IPS-20b (cell line): Measurements from ENCODE around the gene EIF2AK3.
"Not testable (repeated sequence)": the region's sequence is repeated elsewhere in the genome, so short reads cannot be mapped to it uniquely, and the experiment has no call there.

ENCODE experiments used
- H3K27ac ChIP-seq: one replicate; pipeline ENCODE4 v1.5.1; 2013; ENCODE audit warnings: low read length
- H3K27me3 ChIP-seq: 2 replicates; pipeline ENCODE4 v1.6.1; 2013; ENCODE audit warnings: mild to moderate bottlenecking, low read length, inconsistent platforms; ENCODE audit not compliant: insufficient read depth
- H3K36me3 ChIP-seq: 2 replicates; pipeline ENCODE4 v1.6.1; 2013; ENCODE audit warnings: low read depth, mild to moderate bottlenecking, inconsistent platforms, low read length, moderate library complexity; ENCODE audit not compliant: insufficient read depth
- H3K4me1 ChIP-seq: 2 replicates; pipeline ENCODE4 v1.6.1; 2013; ENCODE audit warnings: mild to moderate bottlenecking, control low read depth, inconsistent platforms, low read length, moderate library complexity; ENCODE audit not compliant: insufficient read depth
- H3K4me3 ChIP-seq: 2 replicates; pipeline ENCODE4 v1.5.1; 2013; ENCODE audit warnings: mild to moderate bottlenecking, low read length, inconsistent platforms
- H3K9ac ChIP-seq: 2 replicates; pipeline ENCODE4 v1.6.1; 2013; ENCODE audit warnings: low read depth, mild to moderate bottlenecking, inconsistent platforms, low read length, moderate library complexity
- H3K9me3 ChIP-seq: 2 replicates; pipeline ENCODE4 v1.6.1; 2013; ENCODE audit warnings: mild to moderate bottlenecking, low read depth, low read length, inconsistent platforms; ENCODE audit not compliant: insufficient read depth

The EIF2AK3 gene

GRCh38 chr2:88657131-88657530 lies 29.9 kb upstream of the EIF2AK3 start:
- Histone ChIP-seq H3K9me3 (no peaks in the 10 kb centered on the region), H3K27ac (no peak overlapping the region), H3K36me3 (no peaks in the 10 kb centered on the region), H3K4me1 (peaks cover 11% of the 10 kb centered on the region; the same call in 1 of the 2 replicates), H3K4me3 (no peak overlapping the region), H3K27me3 (no peaks in the 10 kb centered on the region), H3K9ac (no peak overlapping the region)

GRCh38 chr2:88656690-88657089 lies 29.4 kb upstream of the EIF2AK3 start:
- Histone ChIP-seq H3K9ac (no peak overlapping the region), H3K27me3 (no peaks in the 10 kb centered on the region), H3K36me3 (no peaks in the 10 kb centered on the region), H3K9me3 (no peaks in the 10 kb centered on the region), H3K4me1 (peaks cover 11% of the 10 kb centered on the region), H3K4me3 (no peak overlapping the region), H3K27ac (no peak overlapping the region)

- H3K27ac ChIP-seq: no peak overlapping the region
Observed at GRCh38 chr2:88654714-88655113, 27.4 kb upstream of the EIF2AK3 start.

DNA sequence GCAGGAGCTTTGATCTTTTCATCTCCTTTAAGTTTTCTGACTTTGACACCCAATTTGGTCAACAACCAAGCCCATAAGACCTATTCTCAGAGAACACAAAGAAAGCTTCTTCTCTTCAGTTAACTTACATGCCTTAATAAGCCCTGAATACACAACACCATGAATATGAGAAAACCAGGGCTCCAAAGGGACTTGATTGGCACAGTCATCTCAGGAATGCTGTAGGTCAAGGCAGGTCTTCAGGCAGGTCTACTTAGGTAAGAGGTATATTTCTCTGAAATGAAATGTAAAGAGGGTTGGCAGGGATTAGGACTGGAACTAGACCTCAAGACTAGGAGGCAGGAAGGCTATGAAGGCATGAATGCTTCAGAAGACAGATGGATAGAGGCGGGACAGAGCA lies 24.4 kb upstream of the EIF2AK3 start:
- H3K36me3 ChIP-seq: no peaks in the 10 kb centered on the region
- no peak overlapping the region for H3K27ac ChIP-seq
- H3K4me3 ChIP-seq: no peak overlapping the region

More at GRCh38 chr2:88654714-88655113, 27.4 kb upstream of the EIF2AK3 start:
- Histone ChIP-seq H3K36me3 (no peaks in the 10 kb centered on the region), H3K4me3 (no peak overlapping the region), H3K27me3 (no peaks in the 10 kb centered on the region), H3K9ac (no peak overlapping the region), H3K4me1 (peaks cover 11% of the 10 kb centered on the region), H3K9me3 (no peaks in the 10 kb centered on the region)

DNA sequence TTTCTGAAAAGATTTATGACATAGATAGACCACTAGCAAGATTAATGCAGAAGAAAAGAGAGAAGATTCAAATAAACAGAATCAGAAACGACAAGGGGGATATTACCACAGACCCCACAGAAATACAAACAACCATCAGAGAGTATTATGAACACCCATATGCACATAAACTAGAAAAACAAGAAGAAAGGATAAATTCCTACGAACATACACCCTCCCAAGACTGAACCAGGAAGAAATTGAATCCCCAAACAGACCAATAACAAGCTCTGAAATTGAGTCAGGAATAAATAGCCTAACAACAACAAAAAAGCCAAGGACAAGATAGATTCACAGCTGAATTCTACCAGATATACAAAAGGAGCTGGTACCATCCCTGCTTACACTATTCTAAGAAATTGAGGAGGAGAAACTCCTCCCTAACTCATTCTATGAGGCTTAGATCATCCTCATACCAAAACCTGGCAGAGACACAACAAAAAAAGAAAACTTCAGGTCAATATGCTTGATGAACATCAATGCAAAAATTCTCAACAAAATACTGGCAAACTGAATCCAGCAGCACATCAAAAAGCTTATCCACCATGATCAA lies 18.1 kb upstream of the EIF2AK3 start:
- not testable (repeated sequence) for H3K9me3 ChIP-seq, H3K27me3 ChIP-seq, H3K9ac ChIP-seq, H3K4me1 ChIP-seq, H3K36me3 ChIP-seq, H3K27ac ChIP-seq, H3K4me3 ChIP-seq

More for the DNA sequence above, 24.4 kb upstream of the EIF2AK3 start:
- no peaks in the 10 kb centered on the region for H3K27me3 ChIP-seq
- no peaks in the 10 kb centered on the region; the same call in 1 of the 2 replicates for H3K4me1 ChIP-seq
- no peak overlapping the region for H3K9ac ChIP-seq
- H3K9me3 ChIP-seq: no peaks in the 10 kb centered on the region

DNA sequence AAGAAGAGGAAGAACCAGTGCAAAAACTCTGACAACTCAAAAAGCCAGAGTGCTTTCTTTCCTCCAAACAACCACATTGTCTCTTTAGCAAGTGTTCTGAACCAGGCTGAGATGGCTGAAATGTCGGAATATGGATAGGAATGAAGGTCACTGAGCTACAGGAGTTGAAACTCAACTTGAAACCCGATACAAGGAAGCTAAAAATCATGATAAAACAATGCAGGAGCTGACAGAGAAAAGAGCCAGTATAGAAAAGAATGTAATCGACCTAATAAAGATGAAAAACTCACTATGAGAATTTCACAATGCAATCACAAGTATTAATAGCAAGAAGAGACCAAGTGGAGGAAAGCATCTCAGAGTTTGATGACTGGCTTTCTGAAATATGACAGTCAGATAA lies 15.0 kb upstream of the EIF2AK3 start:
- Histone ChIP-seq H3K36me3 (no peaks in the 10 kb centered on the region), H3K4me3 (no peak overlapping the region), H3K27me3 (no peaks in the 10 kb centered on the region), H3K4me1 (peaks cover 8% of the 10 kb centered on the region; the same call in 1 of the 2 replicates), H3K9ac (no peak overlapping the region), H3K27ac (no peak overlapping the region), H3K9me3 (no peaks in the 10 kb centered on the region)

- no peaks in the 10 kb centered on the region for H3K9me3 ChIP-seq
Observed at GRCh38 chr2:88641330-88641729, 14.1 kb upstream of the EIF2AK3 start.

DNA sequence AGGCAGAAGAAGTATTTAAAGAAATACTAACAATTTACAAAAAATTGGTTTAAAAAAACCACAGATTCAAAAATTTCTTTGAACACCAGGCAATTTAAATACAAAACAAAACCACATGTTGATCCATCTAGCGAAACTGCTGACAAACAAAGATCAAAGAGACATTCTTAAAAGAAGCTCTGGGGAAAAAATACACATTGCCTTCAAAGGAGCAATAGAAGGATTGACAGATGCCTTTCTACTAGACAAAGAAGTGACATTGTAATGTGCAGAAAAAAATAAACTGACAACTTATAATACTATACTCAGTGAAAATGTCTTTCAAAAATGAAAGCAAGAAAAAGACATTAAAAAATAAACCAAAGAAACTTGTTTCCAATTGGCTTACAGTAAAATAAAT lies 12.6 kb upstream of the EIF2AK3 start:
- no peak overlapping the region for H3K27ac ChIP-seq
- H3K9ac ChIP-seq: no peak overlapping the region
- no peaks in the 10 kb centered on the region for H3K9me3 ChIP-seq
- H3K27me3 ChIP-seq: no peaks in the 10 kb centered on the region
- H3K4me1 ChIP-seq: peaks cover 8% of the 10 kb centered on the region; the same call in 1 of the 2 replicates
- H3K36me3 ChIP-seq: no peaks in the 10 kb centered on the region
- no peak overlapping the region for H3K4me3 ChIP-seq

More at GRCh38 chr2:88641330-88641729, 14.1 kb upstream of the EIF2AK3 start:
- no peaks in the 10 kb centered on the region for H3K27me3 ChIP-seq
- no peak overlapping the region for H3K9ac ChIP-seq
- no peak overlapping the region for H3K27ac ChIP-seq
- H3K4me3 ChIP-seq: no peak overlapping the region
- H3K4me1 ChIP-seq: peaks cover 8% of the 10 kb centered on the region; the same call in 1 of the 2 replicates
- H3K36me3 ChIP-seq: no peaks in the 10 kb centered on the region

DNA sequence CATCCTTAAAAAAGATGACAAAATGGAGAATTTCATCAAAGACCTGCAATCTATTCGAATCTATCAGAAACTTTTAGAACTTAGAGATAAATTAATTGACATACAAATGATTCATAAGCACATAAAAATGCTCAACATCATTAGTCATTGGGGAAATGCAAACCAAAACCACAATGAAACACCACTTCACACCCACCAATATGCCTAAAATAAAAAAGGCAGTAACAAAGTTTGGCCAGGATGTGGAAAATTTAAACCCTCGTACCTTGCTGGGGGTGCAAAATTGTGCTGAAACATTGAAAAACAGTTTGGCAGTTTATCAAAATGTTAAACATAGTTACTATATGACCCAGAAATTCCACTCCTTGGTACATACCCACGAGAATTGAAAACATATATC lies 11.5 kb upstream of the EIF2AK3 start:
- Histone ChIP-seq H3K4me3 (no peak overlapping the region), H3K9ac (no peak overlapping the region), H3K27ac (no peak overlapping the region), H3K36me3 (no peaks in the 10 kb centered on the region), H3K9me3 (no peaks in the 10 kb centered on the region), H3K4me1 (peaks cover 8% of the 10 kb centered on the region; the same call in 1 of the 2 replicates), H3K27me3 (no peaks in the 10 kb centered on the region)

DNA sequence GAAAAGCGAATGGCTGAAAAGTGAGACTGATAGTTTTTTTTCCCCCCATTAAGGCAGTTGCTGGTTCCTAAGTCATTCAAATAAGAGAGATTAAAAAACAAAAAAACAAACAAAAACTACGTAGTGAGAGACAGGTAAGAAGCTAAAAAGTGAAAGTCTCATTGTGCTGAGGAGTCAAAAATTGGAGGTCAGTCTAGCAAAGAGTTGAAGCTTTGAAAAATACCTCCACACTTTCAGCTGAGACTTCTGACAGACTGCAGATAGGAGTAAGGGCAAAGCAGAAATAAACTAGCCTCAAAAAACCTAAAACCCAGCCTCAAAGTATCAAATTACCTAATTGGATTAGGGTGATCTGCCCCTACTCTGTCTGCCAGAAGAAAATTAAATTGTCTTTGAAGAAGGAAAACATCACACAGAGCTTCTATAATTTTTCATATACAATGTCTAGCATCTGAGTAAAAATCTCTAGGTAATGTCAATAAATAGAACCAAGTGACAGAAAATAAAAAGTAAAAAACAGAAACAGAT lies 10.9 kb upstream of the EIF2AK3 start:
- no peaks in the 10 kb centered on the region for H3K27me3 ChIP-seq
- H3K9me3 ChIP-seq: no peaks in the 10 kb centered on the region
- no peak overlapping the region for H3K4me3 ChIP-seq
- peaks cover 8% of the 10 kb centered on the region; the same call in 1 of the 2 replicates for H3K4me1 ChIP-seq
- peak overlapping the region; percentile 10; the same call in 1 of the 2 replicates for H3K9ac ChIP-seq
- H3K36me3 ChIP-seq: no peaks in the 10 kb centered on the region
- H3K27ac ChIP-seq: no peak overlapping the region

GRCh38 chr2:88637464-88637863 lies 10.2 kb upstream of the EIF2AK3 start:
- H3K4me1 ChIP-seq: peaks cover 9% of the 10 kb centered on the region; the same call in 1 of the 2 replicates
- no peak overlapping the region for H3K27ac ChIP-seq
- H3K27me3 ChIP-seq: no peaks in the 10 kb centered on the region
- H3K9me3 ChIP-seq: no peaks in the 10 kb centered on the region
- no peaks in the 10 kb centered on the region for H3K36me3 ChIP-seq
- no peak overlapping the region for H3K4me3 ChIP-seq
- H3K9ac ChIP-seq: peak overlapping the region; percentile 10; the same call in 1 of the 2 replicates

GRCh38 chr2:88636026-88636425 lies 8.8 kb upstream of the EIF2AK3 start:
- no peak overlapping the region for H3K27ac ChIP-seq
- no peaks in the 10 kb centered on the region for H3K27me3 ChIP-seq
- H3K4me3 ChIP-seq: no peak overlapping the region
- peaks cover 23% of the 10 kb centered on the region for H3K4me1 ChIP-seq
- H3K36me3 ChIP-seq: no peaks in the 10 kb centered on the region
- no peak overlapping the region for H3K9ac ChIP-seq
- no peaks in the 10 kb centered on the region for H3K9me3 ChIP-seq
